ENCODE data around the gene LRRC51.
"Not testable (repeated sequence)": the region's sequence is repeated elsewhere in the genome, so short reads cannot be mapped to it uniquely, and the experiment has no call there.

The LRRC51 gene

GRCh38 chr11:72135891-72136683, 55.4 kb downstream of the LRRC51 start:
- H3K9ac ChIP-seq (ENCODE audit: insufficient read length): no peak overlapping the region
- no peak for DNase-seq (ENCODE audit: low read depth, low spot score)
- TF ChIP-seq FOXP2 (optimal IDR thresholded peaks at IDR 0.05; ENCODE audit: control extremely low read depth, extremely low read length, insufficient read depth): no peak
- TF ChIP-seq POLR2AphosphoS5 (IDR thresholded peaks at IDR 0.05; ENCODE audit: borderline replicate concordance, low read depth, low read length): no peak
- no peak for TF ChIP-seq EZH2 (IDR thresholded peaks at IDR 0.05)
- H3K36me3 ChIP-seq (ENCODE audit: insufficient read depth, low read length): no peaks in the 10 kb centered on the region
- H3K9me3 ChIP-seq (ENCODE audit: low read depth, low read length): no peaks in the 10 kb centered on the region
- no peak overlapping the region for H3K4me3 ChIP-seq
- H3K27ac ChIP-seq: no peak overlapping the region

GRCh38 chr11:72136684-72137262, 56.1 kb downstream of the LRRC51 start:
- H3K9ac ChIP-seq (ENCODE audit: insufficient read length): no peak overlapping the region
- TF ChIP-seq FOXP2 (optimal IDR thresholded peaks at IDR 0.05; ENCODE audit: control extremely low read depth, extremely low read length, insufficient read depth): no peak
- TF ChIP-seq EZH2 (IDR thresholded peaks at IDR 0.05): no peak
- no peak for TF ChIP-seq POLR2AphosphoS5 (IDR thresholded peaks at IDR 0.05; ENCODE audit: borderline replicate concordance, low read depth, low read length)
- no peak overlapping the region for H3K4me3 ChIP-seq
- H3K9me3 ChIP-seq (ENCODE audit: low read depth, low read length): no peaks in the 10 kb centered on the region
- no peaks in the 10 kb centered on the region for H3K36me3 ChIP-seq (ENCODE audit: insufficient read depth, low read length)
- DNase-seq (ENCODE audit: low read depth, low spot score): no peak
- H3K27ac ChIP-seq: no peak overlapping the region

- DNase-seq (ENCODE audit: low read depth, low spot score): no peak
- no peak overlapping the region for H3K27ac ChIP-seq
- no peak overlapping the region for H3K9ac ChIP-seq (ENCODE audit: insufficient read length)
- H3K36me3 ChIP-seq (ENCODE audit: insufficient read depth, low read length): no peaks in the 10 kb centered on the region
- no peak overlapping the region for H3K4me3 ChIP-seq
- TF ChIP-seq FOXP2 (optimal IDR thresholded peaks at IDR 0.05; ENCODE audit: control extremely low read depth, extremely low read length, insufficient read depth) (no peak), EZH2 (IDR thresholded peaks at IDR 0.05) (no peak), POLR2AphosphoS5 (IDR thresholded peaks at IDR 0.05; ENCODE audit: borderline replicate concordance, low read depth, low read length) (no peak)
- no peaks in the 10 kb centered on the region for H3K9me3 ChIP-seq (ENCODE audit: low read depth, low read length)
These were observed 58.3 kb downstream of the LRRC51 start for GRCh38 chr11:72138821-72139390.

DNA sequence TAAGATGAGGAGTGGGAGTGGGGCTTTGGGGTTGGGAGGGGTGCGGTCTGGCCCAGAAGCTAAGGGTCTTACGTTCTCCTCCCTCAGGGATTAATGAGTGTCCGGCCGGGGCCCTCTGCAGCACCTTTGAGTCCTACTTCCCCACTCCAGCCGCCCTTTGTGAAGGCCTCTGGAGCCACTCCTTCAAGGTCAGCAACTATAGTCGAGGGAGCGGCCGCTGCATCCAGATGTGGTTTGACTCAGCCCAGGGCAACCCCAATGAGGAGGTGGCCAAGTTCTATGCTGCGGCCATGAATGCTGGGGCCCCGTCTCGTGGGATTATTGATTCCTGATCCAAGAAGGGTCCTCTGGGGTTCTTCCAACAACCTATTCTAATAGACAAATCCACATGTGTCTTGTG, 58.9 kb downstream of the LRRC51 start:
- Histone ChIP-seq H3K4me3 (no peak overlapping the region), H3K9ac (ENCODE audit: insufficient read length) (no peak overlapping the region), H3K27ac (no peak overlapping the region), H3K9me3 (ENCODE audit: low read depth, low read length) (no peaks in the 10 kb centered on the region), H3K36me3 (ENCODE audit: insufficient read depth, low read length) (no peaks in the 10 kb centered on the region)
- no peak for TF ChIP-seq FOXP2 (optimal IDR thresholded peaks at IDR 0.05; ENCODE audit: control extremely low read depth, extremely low read length, insufficient read depth)
- TF ChIP-seq POLR2AphosphoS5 (IDR thresholded peaks at IDR 0.05; ENCODE audit: borderline replicate concordance, low read depth, low read length): no peak
- no peak for TF ChIP-seq EZH2 (IDR thresholded peaks at IDR 0.05)
- no peak for DNase-seq (ENCODE audit: low read depth, low spot score)

- DNase-seq (ENCODE audit: low read depth, low spot score): no peak
- no peaks in the 10 kb centered on the region for H3K9me3 ChIP-seq (ENCODE audit: low read depth, low read length)
- no peaks in the 10 kb centered on the region for H3K36me3 ChIP-seq (ENCODE audit: insufficient read depth, low read length)
- no peak overlapping the region for H3K4me3 ChIP-seq
- H3K9ac ChIP-seq (ENCODE audit: insufficient read length): no peak overlapping the region
- H3K27ac ChIP-seq: no peak overlapping the region
- no peak for TF ChIP-seq FOXP2 (optimal IDR thresholded peaks at IDR 0.05; ENCODE audit: control extremely low read depth, extremely low read length, insufficient read depth)
- no peak for TF ChIP-seq POLR2AphosphoS5 (IDR thresholded peaks at IDR 0.05; ENCODE audit: borderline replicate concordance, low read depth, low read length)
- no peak for TF ChIP-seq EZH2 (IDR thresholded peaks at IDR 0.05)
These were observed 60.0 kb downstream of the LRRC51 start for GRCh38 chr11:72140661-72141060.

DNA sequence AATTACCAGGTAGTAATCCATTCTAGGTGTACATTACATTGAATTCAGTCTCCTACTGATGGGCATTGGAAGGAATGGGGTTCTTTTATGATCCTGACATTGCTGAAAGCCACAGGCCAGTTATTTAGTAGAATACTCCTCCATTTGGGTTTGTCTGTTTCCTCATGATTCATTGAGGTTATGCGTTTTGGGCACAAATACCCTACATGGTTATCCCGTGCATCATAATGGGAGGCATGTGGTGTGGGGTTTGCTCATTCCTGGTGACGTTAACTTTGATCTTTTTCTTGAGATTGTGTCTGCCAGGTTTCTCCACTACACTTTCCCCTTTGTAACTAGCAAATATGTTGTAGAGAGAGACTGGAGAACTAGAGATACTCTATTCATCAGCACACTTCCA, 60.4 kb downstream of the LRRC51 start:
- no peak overlapping the region for H3K9ac ChIP-seq (ENCODE audit: insufficient read length)
- no peak overlapping the region for H3K27ac ChIP-seq
- TF ChIP-seq EZH2 (IDR thresholded peaks at IDR 0.05) (no peak), FOXP2 (optimal IDR thresholded peaks at IDR 0.05; ENCODE audit: control extremely low read depth, extremely low read length, insufficient read depth) (no peak), POLR2AphosphoS5 (IDR thresholded peaks at IDR 0.05; ENCODE audit: borderline replicate concordance, low read depth, low read length) (no peak)
- H3K4me3 ChIP-seq: no peak overlapping the region
- no peaks in the 10 kb centered on the region for H3K36me3 ChIP-seq (ENCODE audit: insufficient read depth, low read length)
- H3K9me3 ChIP-seq (ENCODE audit: low read depth, low read length): no peaks in the 10 kb centered on the region
- DNase-seq (ENCODE audit: low read depth, low spot score): no peak

- not testable (repeated sequence) for H3K9me3 ChIP-seq (ENCODE audit: low read depth, low read length); H3K27ac ChIP-seq; H3K36me3 ChIP-seq (ENCODE audit: insufficient read depth, low read length); DNase-seq (ENCODE audit: low read depth, low spot score); H3K4me3 ChIP-seq; H3K9ac ChIP-seq (ENCODE audit: insufficient read length)
These were observed 61.4 kb downstream of the LRRC51 start for GRCh38 chr11:72142086-72142485.

- not testable (repeated sequence) for H3K4me3 ChIP-seq; H3K36me3 ChIP-seq (ENCODE audit: insufficient read depth, low read length); H3K27ac ChIP-seq; H3K9ac ChIP-seq (ENCODE audit: insufficient read length); H3K9me3 ChIP-seq (ENCODE audit: low read depth, low read length); DNase-seq (ENCODE audit: low read depth, low spot score)
These were observed 61.9 kb downstream of the LRRC51 start for GRCh38 chr11:72142543-72142942.
